Glomerular visceral epithelial cell (primary cell): Measurements from ENCODE around the gene TSACC.
"Not testable (repeated sequence)": the region's sequence is repeated elsewhere in the genome, so short reads cannot be mapped to it uniquely, and the experiment has no call there.

Source experiments
- DNase-seq: peaks from one replicate; pipeline ENCODE4 v3.0.0-alpha.2; 2016; ENCODE audit errors: extremely low spot score

Gene TSACC

DNA sequence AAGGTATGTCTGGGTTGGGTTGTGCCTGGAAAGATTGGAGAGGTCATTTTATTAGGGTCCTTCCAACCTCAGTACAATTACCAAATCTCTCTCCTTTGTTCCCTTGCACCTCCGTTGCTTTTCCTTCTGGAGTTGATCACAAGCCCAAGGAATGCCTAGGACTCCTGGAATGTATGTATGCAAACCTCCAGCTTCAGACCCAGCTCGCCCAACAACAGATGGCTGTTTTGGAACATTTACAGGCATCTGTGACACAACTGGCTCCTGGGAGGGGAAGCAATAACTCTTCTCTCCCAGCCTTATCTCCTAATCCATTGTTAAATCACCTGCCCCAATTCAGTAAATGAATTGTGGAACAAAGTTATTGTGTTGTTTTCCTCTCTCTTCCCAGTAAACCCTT, 8.3 kb downstream of the TSACC start:
- no peak for DNase-seq

DNA sequence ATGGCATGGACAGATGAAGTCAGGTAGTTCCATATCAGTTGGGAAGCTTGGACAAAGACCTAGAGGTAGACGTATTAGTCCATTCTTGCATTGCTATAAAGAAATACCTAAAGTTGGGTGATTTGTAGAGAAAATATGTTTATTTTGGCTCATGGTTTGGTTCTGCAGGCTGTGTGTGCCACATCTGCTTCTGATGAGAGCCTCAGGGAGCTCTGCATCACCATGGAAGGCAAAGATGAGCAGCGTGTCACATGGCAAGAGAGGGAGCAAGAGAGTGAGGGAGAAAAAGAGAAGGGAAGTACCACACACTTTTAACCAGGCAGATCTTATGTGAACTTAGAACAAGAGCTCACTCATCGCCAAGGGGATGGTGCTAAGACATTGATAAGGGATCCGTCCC, 9.0 kb downstream of the TSACC start:
- DNase-seq, result no peak

- DNase-seq, result not testable (repeated sequence)
Measured at GRCh38 chr1:156352481-156352880, 14.2 kb downstream of the TSACC start.

DNA sequence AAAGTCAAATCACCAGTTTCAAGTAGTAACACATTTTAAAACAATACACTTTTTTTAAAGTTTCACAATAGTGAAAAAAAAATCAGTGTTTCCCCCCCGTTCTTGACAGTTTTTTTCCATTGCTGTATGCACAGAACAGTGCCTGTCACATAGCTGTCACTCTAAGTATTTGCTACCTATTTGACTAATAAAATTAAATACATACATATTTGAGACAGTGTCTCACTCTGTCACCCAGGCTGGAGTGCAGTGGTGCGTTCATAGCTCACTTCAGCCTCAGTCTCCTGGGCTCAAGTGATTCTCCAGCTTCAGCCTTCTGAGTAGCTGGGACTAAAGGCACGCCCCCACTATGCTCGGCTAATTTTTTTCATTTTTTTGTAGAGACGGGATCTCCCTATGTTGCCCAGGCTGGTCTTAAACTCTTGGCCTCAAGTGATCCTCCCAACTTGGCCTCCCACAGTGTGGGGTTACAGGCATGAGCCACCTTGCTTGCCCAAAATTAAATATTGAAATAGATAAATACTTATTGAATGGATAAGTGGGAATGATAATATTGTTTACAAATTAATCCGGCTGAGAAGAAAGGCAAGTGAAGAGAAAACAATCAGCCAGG, 18.0 kb downstream of the TSACC start:
- DNase-seq, result no peak

DNA sequence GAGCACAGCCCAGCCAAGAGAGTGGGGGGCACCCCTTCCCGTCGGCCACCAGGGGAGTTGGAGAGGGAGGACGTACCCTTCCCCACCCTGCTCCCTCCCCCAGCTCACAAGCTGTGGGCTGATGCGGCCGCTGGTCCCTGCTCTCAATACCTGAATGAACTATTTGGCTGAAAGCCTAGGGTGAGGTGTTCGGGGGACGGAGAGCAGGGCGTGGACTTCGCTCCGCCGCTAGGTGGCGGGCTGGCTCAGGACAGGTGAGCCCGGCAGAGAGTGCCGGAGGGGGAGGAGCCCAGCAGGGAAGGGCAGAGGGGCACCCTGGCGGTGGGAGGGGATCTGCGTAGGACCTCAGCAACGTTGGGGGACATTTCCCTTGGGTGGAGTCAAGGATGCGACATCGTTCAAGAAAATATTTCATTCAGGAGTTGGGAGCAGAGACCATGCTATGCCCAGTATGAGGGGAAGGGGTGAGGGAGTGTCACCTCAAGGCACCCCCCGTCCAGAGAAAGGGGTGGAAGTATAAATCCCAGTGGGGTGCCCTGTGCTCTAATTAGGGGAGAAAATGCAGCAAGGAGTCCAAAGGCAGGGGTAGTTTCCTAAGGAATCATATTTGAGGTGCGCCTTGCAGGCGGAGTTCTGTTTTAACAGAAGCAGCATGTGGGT, 18.7 kb downstream of the TSACC start:
- peak; percentile 43 for DNase-seq

GRCh38 chr1:156357977-156358376, 19.7 kb downstream of the TSACC start:
- no peak for DNase-seq

DNA sequence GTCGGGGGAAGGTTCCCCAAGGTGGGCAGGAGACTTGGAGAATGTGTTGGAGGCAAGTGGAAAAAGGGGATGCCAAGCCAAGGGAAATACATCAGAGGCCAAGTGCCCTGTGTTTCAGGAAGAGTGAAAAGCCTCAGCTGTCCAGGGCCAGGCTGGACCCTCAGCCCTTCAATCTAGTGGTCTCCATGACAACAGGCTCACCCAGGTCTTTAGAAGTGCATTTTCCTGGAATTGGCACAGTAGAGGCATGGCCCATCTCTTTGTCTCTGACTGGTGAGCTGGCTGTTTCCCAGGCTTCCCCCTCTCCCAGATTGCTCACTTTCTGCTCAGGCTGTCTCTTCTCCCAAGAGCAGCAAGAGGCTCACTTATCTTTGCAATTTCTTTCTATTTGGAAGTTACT, 20.3 kb downstream of the TSACC start:
- DNase-seq, result no peak

GRCh38 chr1:156359249-156359648, 20.9 kb downstream of the TSACC start:
- no peak for DNase-seq

- DNase-seq, result peak; percentile 15
Measured at GRCh38 chr1:156359973-156360372, 21.6 kb downstream of the TSACC start.

- DNase-seq, result no peak
Measured at GRCh38 chr1:156360534-156360933, 22.2 kb downstream of the TSACC start.

- DNase-seq, result no peak
Measured at GRCh38 chr1:156365754-156366153, 27.4 kb downstream of the TSACC start.

- no peak for DNase-seq
Measured at GRCh38 chr1:156366378-156367166, 28.2 kb downstream of the TSACC start.

- no peak for DNase-seq
Measured at GRCh38 chr1:156367383-156368156, 29.2 kb downstream of the TSACC start.

DNA sequence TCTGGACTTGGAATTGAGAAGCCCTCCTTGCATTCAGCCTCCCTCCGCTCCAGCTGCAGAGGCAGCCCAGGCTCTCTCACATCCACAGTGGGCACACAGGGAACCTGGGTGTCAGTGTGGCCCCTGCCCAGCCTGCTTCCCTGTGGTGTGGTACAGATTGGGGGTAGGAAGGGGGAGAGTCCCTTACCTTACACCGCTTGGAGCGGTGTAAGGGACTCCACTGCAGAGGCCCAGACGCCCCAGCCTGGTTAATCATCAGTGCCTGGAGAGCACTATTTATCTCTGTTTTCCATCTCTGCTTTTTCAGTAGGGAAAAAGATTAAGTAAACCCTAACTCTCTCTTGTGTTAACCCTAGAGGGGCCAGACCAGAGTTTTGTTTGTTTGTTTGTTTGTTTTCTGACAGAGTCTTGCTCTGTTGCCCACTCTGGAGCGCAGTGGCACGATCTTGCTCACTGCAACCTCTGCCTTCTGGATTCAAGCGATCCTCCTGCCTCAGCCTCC, 29.9 kb downstream of the TSACC start:
- no peak for DNase-seq

GRCh38 chr1:156368889-156369684, 30.8 kb downstream of the TSACC start, which contains the start of gene RHBG:
Gene RHBG, plus strand, starts transcription at chr1:156369211. Its CDS starts 39 bp downstream, at chr1:156369250.
- no peak for DNase-seq

- not testable (repeated sequence) for DNase-seq
Measured at GRCh38 chr1:156369685-156370286, 31.5 kb downstream of the TSACC start.

DNA sequence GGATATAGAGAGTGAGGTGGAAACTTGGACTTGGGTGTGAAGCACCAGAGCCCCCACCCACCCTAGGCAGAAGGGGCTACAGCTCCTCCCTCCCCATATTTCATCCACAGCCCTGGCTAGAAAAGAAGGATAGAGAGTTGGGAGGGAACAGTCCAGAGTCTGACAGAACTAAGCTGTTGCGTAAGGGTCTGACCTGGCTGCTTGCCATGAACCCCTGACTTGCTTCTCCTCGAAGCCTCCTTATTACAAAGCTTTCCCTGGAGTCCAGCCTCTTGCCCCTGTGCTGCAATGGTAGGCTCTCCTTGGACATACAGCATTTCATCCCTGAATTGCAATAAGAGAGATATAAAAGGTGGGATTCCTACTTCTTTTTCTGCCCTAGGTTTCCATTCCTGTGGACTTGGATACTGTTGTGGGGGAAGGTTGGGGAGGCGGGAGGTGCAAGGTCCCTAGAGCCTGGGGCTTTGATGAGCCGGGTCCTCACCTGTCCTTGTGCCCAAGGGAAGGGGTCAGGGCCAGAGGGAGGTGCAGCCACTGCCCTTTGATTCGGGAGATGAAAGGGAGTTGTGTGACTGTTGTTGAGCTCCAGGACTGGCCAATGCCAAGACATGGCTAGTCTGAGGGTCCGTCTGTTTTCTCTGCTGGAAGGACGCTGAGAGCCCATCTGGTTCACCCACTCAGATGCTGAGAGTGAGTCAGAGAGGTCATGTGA, 33.4 kb downstream of the TSACC start:
- DNase-seq, result no peak

GRCh38 chr1:156372265-156372586, 33.9 kb downstream of the TSACC start:
- no peak for DNase-seq

DNA sequence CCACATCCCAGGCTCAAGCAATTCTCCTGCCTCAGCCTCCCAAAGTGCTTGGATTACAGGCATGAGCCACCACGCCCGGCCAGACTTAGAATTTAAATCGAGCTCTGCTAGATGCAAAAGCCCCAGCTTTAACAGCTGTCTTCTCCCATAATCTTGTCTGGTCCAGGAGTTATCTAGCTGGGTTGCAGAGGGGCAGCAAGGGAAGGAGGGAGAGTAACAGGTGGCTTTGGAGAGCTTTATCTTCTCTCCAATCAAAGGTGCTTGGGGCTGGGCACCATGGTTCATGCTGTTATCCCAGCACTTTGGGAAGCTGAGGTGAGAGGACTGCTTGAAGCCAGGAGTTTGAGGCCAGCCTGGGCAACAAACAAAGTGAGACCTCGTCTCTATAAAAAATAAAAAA, 34.5 kb downstream of the TSACC start:
- DNase-seq, result no peak

DNA sequence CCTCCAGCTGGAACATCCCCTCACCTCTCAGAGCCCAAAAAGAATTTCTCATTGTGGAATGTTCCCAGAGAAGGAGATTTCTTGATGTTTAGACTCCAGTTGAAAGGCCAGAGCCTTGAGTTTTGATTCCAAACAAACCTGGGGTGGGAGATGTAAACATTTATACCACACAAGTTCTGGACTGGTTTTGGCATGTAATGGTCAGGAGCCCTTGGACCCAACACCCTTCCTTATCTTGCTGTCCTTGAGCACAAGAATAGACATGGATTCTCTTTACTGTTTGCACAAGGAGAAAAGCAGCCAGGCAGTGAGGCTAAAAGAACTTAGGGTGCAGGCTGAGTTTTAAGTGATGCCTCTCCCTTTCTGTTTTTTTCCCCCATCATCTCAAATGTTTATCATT, 35.2 kb downstream of the TSACC start:
- DNase-seq, result no peak
